Lower leg skin (tissue), 4 donors: ENCODE results near the gene CEACAM8. TPM values are rescaled to one million over a fixed set of nuclear protein-coding genes. Genes with fewer than 3 reads are reported as not detected.
A peak's percentile ranks its signal among the peaks of the same experiment; 100 is the strongest.

Experiments
- DNase-seq, 2 donors: peaks; one replicate each; pipeline ENCODE4 v3.0.0-alpha.2; 2019; ENCODE audit warnings: low spot score in 2 of 2
- H3K4me3 ChIP-seq: fragments of 200-600 bp; sonication (generic); 2 replicates; pipeline ENCODE4 v1.5.1; 2017; ENCODE audit warnings: mild to moderate bottlenecking, low read depth; ENCODE audit not compliant: poor library complexity, severe bottlenecking
- POLR2A ChIP-seq, 2 donors: fragments of 450-650 bp; IDR thresholded peaks; one replicate each; pipeline ENCODE4 v1.6.1; 2016 to 2017; ENCODE audit warnings: antibody characterized with exemption in 2 of 2, mild to moderate bottlenecking in 1 of 2, moderate library complexity in 1 of 2
- WGBS, 2 donors: methylation state at CpG; one replicate each; pipeline ENCODE4 v1.1.5; 2018; 5-methylcytosine and 5-hydroxymethylcytosine counted together
- intact Hi-C: fragments of 100-400 bp; cut with DNase I; formaldehyde crosslinking; loops from one replicate; pipeline ENCODE4 v1.15.0; 2023; ENCODE audit warnings: low total_unique reads
- total RNA-seq, 4 donors: library from RNA; depleted of rRNA; stranded (reverse); fragments of >200 nt; gene quantifications; one replicate each; pipeline ENCODE4 v1.1.0, GENCODE V29; 2016
- TF ChIP-seq, protein P1 (sequence below), 3 donors: fragments of 450-650 bp; IDR thresholded peaks; one replicate each; pipeline ENCODE4 v1.5.1; 2016; ENCODE audit warnings: antibody characterized with exemption in 3 of 3, mild to moderate bottlenecking in 3 of 3, moderate library complexity in 2 of 3

CEACAM8 gene
- total RNA-seq, 4 donors from 2014 or later: not detected

- no peak overlapping the region for H3K4me3 ChIP-seq
- 82 to 91% methylated on average over 2 of the region's 2 CpGs for WGBS, 2 donors
- DNase-seq: peak in 1 of 2 donors; percentile 15
- intact Hi-C loops: no loop called here
- TF ChIP-seq, protein P1, sequence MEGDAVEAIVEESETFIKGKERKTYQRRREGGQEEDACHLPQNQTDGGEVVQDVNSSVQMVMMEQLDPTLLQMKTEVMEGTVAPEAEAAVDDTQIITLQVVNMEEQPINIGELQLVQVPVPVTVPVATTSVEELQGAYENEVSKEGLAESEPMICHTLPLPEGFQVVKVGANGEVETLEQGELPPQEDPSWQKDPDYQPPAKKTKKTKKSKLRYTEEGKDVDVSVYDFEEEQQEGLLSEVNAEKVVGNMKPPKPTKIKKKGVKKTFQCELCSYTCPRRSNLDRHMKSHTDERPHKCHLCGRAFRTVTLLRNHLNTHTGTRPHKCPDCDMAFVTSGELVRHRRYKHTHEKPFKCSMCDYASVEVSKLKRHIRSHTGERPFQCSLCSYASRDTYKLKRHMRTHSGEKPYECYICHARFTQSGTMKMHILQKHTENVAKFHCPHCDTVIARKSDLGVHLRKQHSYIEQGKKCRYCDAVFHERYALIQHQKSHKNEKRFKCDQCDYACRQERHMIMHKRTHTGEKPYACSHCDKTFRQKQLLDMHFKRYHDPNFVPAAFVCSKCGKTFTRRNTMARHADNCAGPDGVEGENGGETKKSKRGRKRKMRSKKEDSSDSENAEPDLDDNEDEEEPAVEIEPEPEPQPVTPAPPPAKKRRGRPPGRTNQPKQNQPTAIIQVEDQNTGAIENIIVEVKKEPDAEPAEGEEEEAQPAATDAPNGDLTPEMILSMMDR (IDR thresholded peaks at IDR 0.05): no peak
- no peak for TF ChIP-seq POLR2A (IDR thresholded peaks at IDR 0.05)
These were observed 61.8 kb downstream of the CEACAM8 start for GRCh38 chr19:42532891-42533290.

DNA sequence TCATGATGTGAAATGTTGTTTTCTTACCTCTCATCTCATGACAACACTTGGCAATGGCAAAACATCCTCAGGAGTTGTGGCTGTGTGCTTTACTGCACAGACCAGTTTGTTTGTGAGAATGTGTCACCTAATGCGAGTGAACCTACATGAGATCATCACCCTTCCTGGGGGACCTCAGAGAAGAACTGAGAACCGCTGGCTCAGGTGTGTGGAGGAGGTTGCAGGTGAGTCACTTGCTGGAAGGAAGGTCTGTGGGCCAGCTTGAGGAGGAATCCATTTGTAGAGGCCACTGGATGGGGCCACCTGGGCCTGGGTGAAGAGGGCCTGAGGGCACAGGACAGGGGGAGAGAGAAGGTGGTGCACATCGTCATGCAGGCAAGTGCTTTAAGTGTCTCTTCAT is 63.4 kb downstream of the CEACAM8 start:
- 89 to 92% methylated on average over 3 of the region's 3 CpGs for WGBS, 2 donors
- intact Hi-C loops: no loop called here
- DNase-seq: peak in 1 of 2 donors; percentile 49
- TF ChIP-seq, protein P1 (IDR thresholded peaks at IDR 0.05): no peak
- TF ChIP-seq POLR2A (IDR thresholded peaks at IDR 0.05): no peak
- no peak overlapping the region for H3K4me3 ChIP-seq

Other genes starting within 250 kb of the CEACAM8 start
- 100 to 1,000 TPM; 359 to 606 (median 493) TPM for gene CNFN, start 204.6 kb downstream of the CEACAM8 start, total RNA-seq
- 10 to 100 TPM; 20.9 to 96.9 (median 55.9) TPM for gene LIPE, start 167.5 kb downstream of the CEACAM8 start, total RNA-seq
- gene CXCL17, start 152.0 kb downstream of the CEACAM8 start, total RNA-seq: under 1 TPM in 1 of 4 donors, not detected in 3; 0.69 TPM
- gene CEACAM1, start 66.4 kb downstream of the CEACAM8 start, total RNA-seq: 1 to 10 TPM; 1.2 to 4.6 (median 2.7) TPM
- gene PSG3, start 145.6 kb upstream of the CEACAM8 start, total RNA-seq: not detected
- gene PSG8, start 170.8 kb upstream of the CEACAM8 start, total RNA-seq: not detected